SK-N-SH treated with all-trans-retinoic acid at 6 μM for 48 hours (cell line): ENCODE data around the gene ELFN2.

Experiments used
- ATAC-seq: fragments of 200-7000 bp; cut with Tn5 transposase; 3 replicates; pipeline ENCODE4 v1.9.1; 2020; ENCODE audit warnings: mild to moderate bottlenecking, moderate library complexity
- BACH2 ChIP-seq: fragments of 250-450 bp; sonication (Bioruptor Pico); IDR thresholded peaks from 2 replicates; pipeline ENCODE4 v1.9.0; 2021; ENCODE audit warnings: mild to moderate bottlenecking, borderline replicate concordance
- ESRRG ChIP-seq: fragments of 250-450 bp; sonication (Bioruptor Pico); IDR thresholded peaks from 2 replicates; pipeline ENCODE4 v1.6.1; 2021; ENCODE audit warnings: mild to moderate bottlenecking
- GLIS3 ChIP-seq: fragments of 250-450 bp; sonication (Bioruptor Pico); IDR thresholded peaks from 2 replicates; pipeline ENCODE4 v1.5.0; 2020; ENCODE audit warnings: mild to moderate bottlenecking, moderate library complexity
- ISL1 ChIP-seq: fragments of 250-450 bp; sonication (Bioruptor Pico); IDR thresholded peaks from 2 replicates; pipeline ENCODE4 v2.1.2; 2022; ENCODE audit warnings: mild to moderate bottlenecking, moderate library complexity
- OSR1 ChIP-seq: fragments of 250-450 bp; sonication (Bioruptor Pico); IDR thresholded peaks from 2 replicates; pipeline ENCODE4 v1.8.0; 2022; ENCODE audit warnings: moderate library complexity, mild to moderate bottlenecking, inconsistent platforms
- PPARA ChIP-seq: fragments of 250-450 bp; sonication (Bioruptor Pico); IDR thresholded peaks from 2 replicates; pipeline ENCODE4 v1.5.0; 2020; ENCODE audit warnings: mild to moderate bottlenecking, borderline replicate concordance
- RARB ChIP-seq: fragments of 250-450 bp; sonication (Bioruptor Pico); IDR thresholded peaks from 2 replicates; pipeline ENCODE4 v1.8.0; 2021; ENCODE audit warnings: mild to moderate bottlenecking, moderate library complexity
- SNAI2 ChIP-seq: fragments of 250-450 bp; sonication (Bioruptor Pico); IDR thresholded peaks from 2 replicates; pipeline ENCODE4 v1.5.0; 2020; ENCODE audit warnings: mild to moderate bottlenecking, moderate library complexity
- TCF4 ChIP-seq: fragments of 250-450 bp; sonication (Bioruptor Pico); IDR thresholded peaks from 2 replicates; pipeline ENCODE4 v1.8.0; 2021; ENCODE audit warnings: mild to moderate bottlenecking, moderate library complexity, borderline replicate concordance
- TOX ChIP-seq: fragments of 250-450 bp; sonication (Bioruptor Pico); IDR thresholded peaks from 2 replicates; pipeline ENCODE4 v1.8.0; 2021; ENCODE audit warnings: mild to moderate bottlenecking, moderate library complexity, borderline replicate concordance
- ZC3H10 ChIP-seq: fragments of 250-450 bp; sonication (Bioruptor Pico); IDR thresholded peaks from 2 replicates; pipeline ENCODE4 v1.5.1; 2021; ENCODE audit warnings: mild to moderate bottlenecking, moderate library complexity
- ZFP3 ChIP-seq: fragments of 250-450 bp; sonication (Bioruptor Pico); IDR thresholded peaks from 2 replicates; pipeline ENCODE4 v1.5.0; 2020; ENCODE audit warnings: mild to moderate bottlenecking, moderate library complexity
- ZFP30 ChIP-seq: fragments of 450-650 bp; formaldehyde crosslinking; IDR thresholded peaks from 2 replicates; pipeline ENCODE4 v1.5.0; 2022; ENCODE audit warnings: mild to moderate bottlenecking, moderate library complexity
- ZNF565 ChIP-seq: fragments of 450-650 bp; formaldehyde crosslinking; conservative IDR thresholded peaks from 2 replicates; pipeline ENCODE4 v1.5.0; 2020; ENCODE audit warnings: low read depth, mild to moderate bottlenecking, moderate library complexity
- ZNF70 ChIP-seq: fragments of 450-650 bp; formaldehyde crosslinking; IDR thresholded peaks from 2 replicates; pipeline ENCODE4 v1.5.0; 2020; ENCODE audit warnings: mild to moderate bottlenecking, moderate library complexity
- ZNF8 ChIP-seq: fragments of 450-650 bp; formaldehyde crosslinking; IDR thresholded peaks from 2 replicates; pipeline ENCODE4 v1.5.0; 2020; ENCODE audit warnings: mild to moderate bottlenecking, moderate library complexity
- TF ChIP-seq, protein P1 (sequence below): fragments of 250-450 bp; sonication (Bioruptor Pico); IDR thresholded peaks from 2 replicates; pipeline ENCODE4 v1.8.0; 2021; ENCODE audit warnings: low read depth, mild to moderate bottlenecking, moderate library complexity, borderline replicate concordance
- TF ChIP-seq, protein P2 (sequence below): fragments of 250-450 bp; sonication (Bioruptor Pico); IDR thresholded peaks from 2 replicates; pipeline ENCODE4 v1.5.0; 2020; ENCODE audit warnings: mild to moderate bottlenecking, moderate library complexity
- TF ChIP-seq, protein P3 (sequence below): fragments of 250-450 bp; sonication (Bioruptor Pico); IDR thresholded peaks from 2 replicates; pipeline ENCODE4 v1.5.1; 2021; ENCODE audit warnings: mild to moderate bottlenecking, moderate library complexity
- TF ChIP-seq, protein P4 (sequence below): fragments of 250-450 bp; sonication (Bioruptor Pico); IDR thresholded peaks from 2 replicates; pipeline ENCODE4 v1.5.1; 2020; ENCODE audit warnings: low read depth, mild to moderate bottlenecking, moderate library complexity
- TF ChIP-seq, protein P5 (sequence below): fragments of 250-450 bp; sonication (Bioruptor Pico); IDR thresholded peaks from 2 replicates; pipeline ENCODE4 v1.8.0; 2020; ENCODE audit warnings: mild to moderate bottlenecking, moderate library complexity, borderline replicate concordance

Gene ELFN2

DNA sequence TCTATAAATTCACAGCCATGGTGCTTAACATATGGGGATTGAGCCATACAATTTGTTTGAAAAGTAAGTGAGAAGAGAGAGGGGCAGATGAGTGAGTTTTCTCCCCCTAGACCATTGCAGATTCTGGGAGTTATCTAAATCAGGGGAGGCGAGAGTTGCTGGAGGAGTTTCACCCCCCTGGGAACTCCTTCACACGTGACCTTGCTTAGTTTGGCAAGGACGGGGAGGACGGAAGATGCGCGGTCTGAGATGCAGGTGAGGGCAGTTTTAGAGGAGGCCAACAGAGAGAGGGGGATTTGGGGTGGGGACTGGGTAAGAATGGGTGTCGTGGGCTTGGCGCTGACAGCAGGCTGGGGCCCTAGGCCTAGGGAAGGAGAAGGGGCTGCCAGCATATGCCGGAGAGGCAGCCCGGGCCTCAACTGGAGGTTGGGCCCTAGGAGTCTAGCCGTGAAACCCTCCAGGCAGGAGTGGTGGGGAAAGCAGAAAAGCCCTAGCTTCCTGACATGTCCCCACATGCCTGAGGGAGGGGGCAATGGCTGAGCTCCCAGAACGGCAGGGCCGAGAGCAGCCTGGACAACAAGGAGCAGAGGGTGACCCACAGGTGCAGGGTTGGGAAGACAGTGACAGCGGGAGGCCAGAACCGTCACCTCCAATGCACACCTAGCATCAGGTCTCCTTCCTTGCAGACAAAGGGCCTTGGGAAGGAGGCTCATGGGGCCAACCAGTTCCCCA is 63.9 kb downstream of the ELFN2 start:
- ATAC-seq: no peak
- TF ChIP-seq ZNF8 (CRISPR knock-in tag): no peak
- TF ChIP-seq ZNF565 (CRISPR knock-in tag): no peak
- TF ChIP-seq, protein P1, sequence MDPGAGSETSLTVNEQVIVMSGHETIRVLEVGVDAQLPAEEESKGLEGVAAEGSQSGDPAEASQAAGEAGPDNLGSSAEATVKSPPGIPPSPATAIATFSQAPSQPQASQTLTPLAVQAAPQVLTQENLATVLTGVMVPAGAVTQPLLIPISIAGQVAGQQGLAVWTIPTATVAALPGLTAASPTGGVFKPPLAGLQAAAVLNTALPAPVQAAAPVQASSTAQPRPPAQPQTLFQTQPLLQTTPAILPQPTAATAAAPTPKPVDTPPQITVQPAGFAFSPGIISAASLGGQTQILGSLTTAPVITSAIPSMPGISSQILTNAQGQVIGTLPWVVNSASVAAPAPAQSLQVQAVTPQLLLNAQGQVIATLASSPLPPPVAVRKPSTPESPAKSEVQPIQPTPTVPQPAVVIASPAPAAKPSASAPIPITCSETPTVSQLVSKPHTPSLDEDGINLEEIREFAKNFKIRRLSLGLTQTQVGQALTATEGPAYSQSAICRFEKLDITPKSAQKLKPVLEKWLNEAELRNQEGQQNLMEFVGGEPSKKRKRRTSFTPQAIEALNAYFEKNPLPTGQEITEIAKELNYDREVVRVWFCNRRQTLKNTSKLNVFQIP (CRISPR knock-in tag): no peak
- TF ChIP-seq GLIS3: no peak
- no peak for TF ChIP-seq ZFP30 (CRISPR knock-in tag)
- TF ChIP-seq, protein P2, sequence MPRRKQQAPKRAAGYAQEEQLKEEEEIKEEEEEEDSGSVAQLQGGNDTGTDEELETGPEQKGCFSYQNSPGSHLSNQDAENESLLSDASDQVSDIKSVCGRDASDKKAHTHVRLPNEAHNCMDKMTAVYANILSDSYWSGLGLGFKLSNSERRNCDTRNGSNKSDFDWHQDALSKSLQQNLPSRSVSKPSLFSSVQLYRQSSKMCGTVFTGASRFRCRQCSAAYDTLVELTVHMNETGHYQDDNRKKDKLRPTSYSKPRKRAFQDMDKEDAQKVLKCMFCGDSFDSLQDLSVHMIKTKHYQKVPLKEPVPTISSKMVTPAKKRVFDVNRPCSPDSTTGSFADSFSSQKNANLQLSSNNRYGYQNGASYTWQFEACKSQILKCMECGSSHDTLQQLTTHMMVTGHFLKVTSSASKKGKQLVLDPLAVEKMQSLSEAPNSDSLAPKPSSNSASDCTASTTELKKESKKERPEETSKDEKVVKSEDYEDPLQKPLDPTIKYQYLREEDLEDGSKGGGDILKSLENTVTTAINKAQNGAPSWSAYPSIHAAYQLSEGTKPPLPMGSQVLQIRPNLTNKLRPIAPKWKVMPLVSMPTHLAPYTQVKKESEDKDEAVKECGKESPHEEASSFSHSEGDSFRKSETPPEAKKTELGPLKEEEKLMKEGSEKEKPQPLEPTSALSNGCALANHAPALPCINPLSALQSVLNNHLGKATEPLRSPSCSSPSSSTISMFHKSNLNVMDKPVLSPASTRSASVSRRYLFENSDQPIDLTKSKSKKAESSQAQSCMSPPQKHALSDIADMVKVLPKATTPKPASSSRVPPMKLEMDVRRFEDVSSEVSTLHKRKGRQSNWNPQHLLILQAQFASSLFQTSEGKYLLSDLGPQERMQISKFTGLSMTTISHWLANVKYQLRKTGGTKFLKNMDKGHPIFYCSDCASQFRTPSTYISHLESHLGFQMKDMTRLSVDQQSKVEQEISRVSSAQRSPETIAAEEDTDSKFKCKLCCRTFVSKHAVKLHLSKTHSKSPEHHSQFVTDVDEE (CRISPR knock-in tag): no peak

DNA sequence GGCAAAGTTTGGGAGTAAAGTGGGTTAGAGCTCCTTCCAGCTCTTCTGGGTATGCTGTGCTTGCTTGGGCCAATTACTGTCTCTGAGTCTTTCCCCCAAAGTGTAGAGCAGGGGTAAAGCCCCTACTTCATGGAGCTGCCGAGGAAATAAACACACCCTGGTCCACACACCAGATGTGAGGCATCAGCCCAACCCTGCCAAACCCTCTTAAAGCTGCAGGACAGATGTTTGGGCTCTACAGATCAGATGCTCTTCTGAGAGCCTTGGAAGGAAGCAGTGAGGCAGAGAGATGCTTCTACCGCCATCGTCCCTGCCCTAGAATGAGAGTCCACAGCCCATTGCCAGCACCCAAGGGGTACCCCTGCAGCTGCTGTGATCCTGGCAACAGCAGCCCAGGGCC is 64.7 kb downstream of the ELFN2 start:
- TF ChIP-seq, protein P1 (CRISPR knock-in tag): no peak
- TF ChIP-seq ESRRG: no peak
- TF ChIP-seq RARB (CRISPR knock-in tag): no peak
- TF ChIP-seq BACH2: no peak
- no peak for TF ChIP-seq ZNF565 (CRISPR knock-in tag)
- TF ChIP-seq ISL1 (CRISPR knock-in tag): no peak
- TF ChIP-seq SNAI2: no peak
- no peak for TF ChIP-seq ZNF70 (CRISPR knock-in tag)
- TF ChIP-seq OSR1 (CRISPR knock-in tag): no peak
- no peak for TF ChIP-seq PPARA (CRISPR knock-in tag)
- TF ChIP-seq, protein P2 (CRISPR knock-in tag): no peak
- TF ChIP-seq, protein P3, sequence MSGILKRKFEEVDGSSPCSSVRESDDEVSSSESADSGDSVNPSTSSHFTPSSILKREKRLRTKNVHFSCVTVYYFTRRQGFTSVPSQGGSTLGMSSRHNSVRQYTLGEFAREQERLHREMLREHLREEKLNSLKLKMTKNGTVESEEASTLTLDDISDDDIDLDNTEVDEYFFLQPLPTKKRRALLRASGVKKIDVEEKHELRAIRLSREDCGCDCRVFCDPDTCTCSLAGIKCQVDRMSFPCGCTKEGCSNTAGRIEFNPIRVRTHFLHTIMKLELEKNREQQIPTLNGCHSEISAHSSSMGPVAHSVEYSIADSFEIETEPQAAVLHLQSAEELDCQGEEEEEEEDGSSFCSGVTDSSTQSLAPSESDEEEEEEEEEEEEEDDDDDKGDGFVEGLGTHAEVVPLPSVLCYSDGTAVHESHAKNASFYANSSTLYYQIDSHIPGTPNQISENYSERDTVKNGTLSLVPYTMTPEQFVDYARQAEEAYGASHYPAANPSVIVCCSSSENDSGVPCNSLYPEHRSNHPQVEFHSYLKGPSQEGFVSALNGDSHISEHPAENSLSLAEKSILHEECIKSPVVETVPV (CRISPR knock-in tag): no peak
- no peak for TF ChIP-seq ZC3H10
- no peak for TF ChIP-seq TCF4 (CRISPR knock-in tag)
- TF ChIP-seq, protein P4, sequence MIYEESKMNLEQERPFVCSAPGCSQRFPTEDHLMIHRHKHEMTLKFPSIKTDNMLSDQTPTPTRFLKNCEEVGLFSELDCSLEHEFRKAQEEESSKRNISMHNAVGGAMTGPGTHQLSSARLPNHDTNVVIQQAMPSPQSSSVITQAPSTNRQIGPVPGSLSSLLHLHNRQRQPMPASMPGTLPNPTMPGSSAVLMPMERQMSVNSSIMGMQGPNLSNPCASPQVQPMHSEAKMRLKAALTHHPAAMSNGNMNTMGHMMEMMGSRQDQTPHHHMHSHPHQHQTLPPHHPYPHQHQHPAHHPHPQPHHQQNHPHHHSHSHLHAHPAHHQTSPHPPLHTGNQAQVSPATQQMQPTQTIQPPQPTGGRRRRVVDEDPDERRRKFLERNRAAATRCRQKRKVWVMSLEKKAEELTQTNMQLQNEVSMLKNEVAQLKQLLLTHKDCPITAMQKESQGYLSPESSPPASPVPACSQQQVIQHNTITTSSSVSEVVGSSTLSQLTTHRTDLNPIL (CRISPR knock-in tag): no peak
- TF ChIP-seq ZFP30 (CRISPR knock-in tag): no peak
- no peak for TF ChIP-seq TOX (CRISPR knock-in tag)
- TF ChIP-seq ZFP3: no peak
- TF ChIP-seq, protein P5, sequence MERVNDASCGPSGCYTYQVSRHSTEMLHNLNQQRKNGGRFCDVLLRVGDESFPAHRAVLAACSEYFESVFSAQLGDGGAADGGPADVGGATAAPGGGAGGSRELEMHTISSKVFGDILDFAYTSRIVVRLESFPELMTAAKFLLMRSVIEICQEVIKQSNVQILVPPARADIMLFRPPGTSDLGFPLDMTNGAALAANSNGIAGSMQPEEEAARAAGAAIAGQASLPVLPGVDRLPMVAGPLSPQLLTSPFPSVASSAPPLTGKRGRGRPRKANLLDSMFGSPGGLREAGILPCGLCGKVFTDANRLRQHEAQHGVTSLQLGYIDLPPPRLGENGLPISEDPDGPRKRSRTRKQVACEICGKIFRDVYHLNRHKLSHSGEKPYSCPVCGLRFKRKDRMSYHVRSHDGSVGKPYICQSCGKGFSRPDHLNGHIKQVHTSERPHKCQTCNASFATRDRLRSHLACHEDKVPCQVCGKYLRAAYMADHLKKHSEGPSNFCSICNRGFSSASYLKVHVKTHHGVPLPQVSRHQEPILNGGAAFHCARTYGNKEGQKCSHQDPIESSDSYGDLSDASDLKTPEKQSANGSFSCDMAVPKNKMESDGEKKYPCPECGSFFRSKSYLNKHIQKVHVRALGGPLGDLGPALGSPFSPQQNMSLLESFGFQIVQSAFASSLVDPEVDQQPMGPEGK: no peak
- ATAC-seq: no peak
